ENCODE measurements around the gene SUGP1.

GRCh38 chr19:19321141-19321577 lies 850 bp upstream of the SUGP1 start:
- TF ChIP-seq CBX5 (CRISPR knock-in tag; IDR thresholded peaks at IDR 0.05; ENCODE audit: borderline replicate concordance) (no peak), CTCF (CRISPR knock-in tag; IDR thresholded peaks at IDR 0.05) (peak; percentile 18; the same call in 1 of the 2 replicates), YY1 (IDR thresholded peaks at IDR 0.05; ENCODE audit: insufficient read depth, insufficient replicate concordance, low read depth, low read length) (no peak), ZNF235 (CRISPR knock-in tag; IDR thresholded peaks at IDR 0.05; ENCODE audit: borderline replicate concordance) (0 out of 2 replicates have a peak, but pooled peaks have one; percentile 60), KMT2B (CRISPR knock-in tag; IDR thresholded peaks at IDR 0.05) (no peak), LBX2 (CRISPR knock-in tag; IDR thresholded peaks at IDR 0.05; ENCODE audit: borderline replicate concordance) (no peak)
